ENCODE measurements around the gene OR13C4.

OR13C4 gene

DNA sequence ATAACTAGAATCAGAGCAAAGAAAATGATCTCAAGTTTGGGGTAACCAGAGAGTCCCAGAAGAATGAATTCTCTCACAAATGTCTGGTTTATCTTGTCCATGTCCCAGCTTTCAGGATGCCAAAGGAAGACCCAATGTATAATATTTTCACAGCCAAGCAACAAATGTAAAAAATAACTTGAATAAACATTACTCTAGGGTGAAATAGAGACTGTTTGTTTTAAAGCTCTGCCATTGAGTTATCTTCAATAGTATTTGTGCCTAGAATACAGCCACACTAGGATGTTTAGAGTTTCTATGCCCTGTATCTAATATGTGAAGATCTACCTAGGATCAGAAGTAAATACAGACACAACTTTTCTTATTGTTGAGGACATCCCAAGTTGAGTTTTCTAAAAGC, at the start of gene OR13C4:
Gene OR13C4, minus strand, starts transcription at position 101 of the 400 bp plus-strand sequence. Its CDS starts 0 bp downstream, at position 101.
- no peak within 1 kb of the TSS for H3K27ac Mint-ChIP-seq
- H3K9me3 Mint-ChIP-seq, result peaks cover 6% of the 10 kb centered on the region
- H3K4me3 Mint-ChIP-seq, result no peak within 1 kb of the TSS
- no peaks in the 10 kb centered on the region for H3K4me1 Mint-ChIP-seq
- no peak for DNase-seq
- no peaks in the 10 kb centered on the region for H3K27me3 Mint-ChIP-seq (ENCODE audit: low read depth, poor library complexity)
- TF ChIP-seq CTCF (IDR thresholded peaks at IDR 0.05), result no peak
- H3K36me3 Mint-ChIP-seq (ENCODE audit: low read depth), result no peaks in the 10 kb centered on the region

DNA sequence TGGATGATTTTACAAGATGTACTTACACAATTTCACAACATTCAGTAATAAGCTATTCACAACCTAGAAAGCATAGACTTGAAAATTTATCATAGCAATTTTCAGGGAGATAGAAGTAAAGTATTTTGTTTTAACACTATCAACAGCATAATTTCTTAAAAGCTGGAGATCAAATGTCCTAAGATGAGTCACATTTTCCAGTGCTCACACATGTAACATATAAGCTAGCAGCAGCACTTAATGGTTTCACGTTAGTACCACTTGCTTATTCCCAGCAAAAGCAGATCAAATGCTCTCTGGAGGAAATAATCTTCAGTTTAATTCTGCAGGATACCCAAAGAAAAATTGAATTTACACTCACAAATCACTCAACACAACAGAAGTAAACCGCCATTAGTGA, 48.4 kb upstream of the OR13C4 start:
- Mint-ChIP-seq H3K9me3 (peaks cover 28% of the 10 kb centered on the region), H3K36me3 (ENCODE audit: low read depth) (no peaks in the 10 kb centered on the region), H3K27me3 (ENCODE audit: low read depth, poor library complexity) (peaks cover 3% of the 10 kb centered on the region), H3K27ac (no peak overlapping the region), H3K4me1 (no peaks in the 10 kb centered on the region), H3K4me3 (no peak overlapping the region)
- DNase-seq, result no peak
- no peak for TF ChIP-seq CTCF (IDR thresholded peaks at IDR 0.05)

- Mint-ChIP-seq H3K4me1 (no peaks in the 10 kb centered on the region), H3K27me3 (ENCODE audit: low read depth, poor library complexity) (peaks cover 3% of the 10 kb centered on the region), H3K27ac (no peak overlapping the region), H3K4me3 (no peak overlapping the region), H3K36me3 (ENCODE audit: low read depth) (no peaks in the 10 kb centered on the region), H3K9me3 (peaks cover 28% of the 10 kb centered on the region)
- no peak for TF ChIP-seq CTCF (IDR thresholded peaks at IDR 0.05)
- no peak for DNase-seq
Observed at GRCh38 chr9:104572612-104573011, 45.6 kb upstream of the OR13C4 start.

- no peak for TF ChIP-seq CTCF (IDR thresholded peaks at IDR 0.05)
- no peaks in the 10 kb centered on the region for H3K27me3 Mint-ChIP-seq (ENCODE audit: low read depth, poor library complexity)
Observed at GRCh38 chr9:104568868-104569267, 41.9 kb upstream of the OR13C4 start, which contains the start of gene OR13C8. Gene OR13C8 (plus strand): TSS chr9:104569168. CDS start chr9:104569168, 0 bp downstream.

DNA sequence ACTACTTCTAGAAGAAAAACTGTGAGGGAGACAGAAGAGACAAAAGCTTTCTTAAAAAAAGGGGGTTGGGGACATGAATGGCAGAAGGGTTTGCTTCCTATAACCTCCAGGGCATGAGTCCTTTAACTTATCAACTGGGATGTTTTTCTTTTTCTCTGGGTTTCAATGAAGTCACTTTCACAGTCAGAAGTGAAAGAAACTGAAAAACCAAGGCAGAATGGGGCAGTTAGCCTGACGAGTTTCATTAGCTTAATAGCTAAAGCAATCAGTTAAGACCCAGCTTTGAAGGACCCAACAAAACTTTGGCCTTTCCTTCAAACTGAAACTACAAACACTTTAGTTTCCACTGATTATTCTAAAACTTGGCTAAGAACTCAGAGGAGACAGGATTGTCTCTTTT, 37.3 kb upstream of the OR13C4 start:
- DNase-seq, result no peak
- Mint-ChIP-seq H3K27me3 (ENCODE audit: low read depth, poor library complexity) (no peaks in the 10 kb centered on the region), H3K9me3 (peaks cover 6% of the 10 kb centered on the region), H3K4me3 (no peak overlapping the region), H3K36me3 (ENCODE audit: low read depth) (no peaks in the 10 kb centered on the region), H3K27ac (no peak overlapping the region), H3K4me1 (no peaks in the 10 kb centered on the region)
- no peak for TF ChIP-seq CTCF (IDR thresholded peaks at IDR 0.05)

More at GRCh38 chr9:104568868-104569267, 41.9 kb upstream of the OR13C4 start, which contains the start of gene OR13C8:
- Mint-ChIP-seq H3K36me3 (ENCODE audit: low read depth) (no peaks in the 10 kb centered on the region), H3K4me3 (no peak within 1 kb of the TSS), H3K4me1 (no peaks in the 10 kb centered on the region), H3K9me3 (peaks cover 24% of the 10 kb centered on the region), H3K27ac (no peak within 1 kb of the TSS)
- no peak for DNase-seq

GRCh38 chr9:104556830-104557634, 30.0 kb upstream of the OR13C4 start:
- TF ChIP-seq CTCF (IDR thresholded peaks at IDR 0.05), result no peak
- Mint-ChIP-seq H3K9me3 (peaks cover 23% of the 10 kb centered on the region), H3K27me3 (ENCODE audit: low read depth, poor library complexity) (no peaks in the 10 kb centered on the region), H3K27ac (no peak overlapping the region), H3K4me1 (no peaks in the 10 kb centered on the region), H3K4me3 (no peak overlapping the region), H3K36me3 (ENCODE audit: low read depth) (peaks cover 8% of the 10 kb centered on the region)
- DNase-seq, result no peak
